T-helper 2 cell treated with Interferon-gamma antibody and Interleukin-4, amounts not matched to agents 5 μg/mL and 100 μg/mL, for 36 hours (primary cell): ENCODE results near the gene IP6K3.

Experiments
- DNase-seq: peaks from one replicate; pipeline ENCODE4 v3.0.0; 2021; ENCODE audit warnings: low spot score
- H3K27ac Mint-ChIP-seq: one replicate; pipeline ENCODE4 v1.8.0; 2021; ENCODE audit warnings: mild to moderate bottlenecking, mixed read lengths
- H3K27me3 Mint-ChIP-seq: one replicate; pipeline ENCODE4 v1.8.0; 2021; ENCODE audit warnings: low read depth, mixed read lengths
- H3K36me3 Mint-ChIP-seq: one replicate; pipeline ENCODE4 v1.8.0; 2021; ENCODE audit warnings: low read depth, mixed read lengths
- H3K4me1 Mint-ChIP-seq: one replicate; pipeline ENCODE4 v1.8.0; 2021; ENCODE audit warnings: low read depth, mixed read lengths
- H3K4me3 Mint-ChIP-seq: one replicate; pipeline ENCODE4 v1.8.0; 2022; ENCODE audit warnings: mild to moderate bottlenecking, moderate library complexity, mixed read lengths
- H3K9me3 Mint-ChIP-seq: one replicate; pipeline ENCODE4 v1.8.0; 2021; ENCODE audit warnings: mixed read lengths

IP6K3 gene

GRCh38 chr6:33732817-33733708 lies 13.6 kb downstream of the IP6K3 start:
- DNase-seq: no peak
- no peak overlapping the region for H3K27ac Mint-ChIP-seq
- H3K36me3 Mint-ChIP-seq: no peaks in the 10 kb centered on the region
- no peaks in the 10 kb centered on the region for H3K4me1 Mint-ChIP-seq
- no peak overlapping the region for H3K4me3 Mint-ChIP-seq
- no peaks in the 10 kb centered on the region for H3K9me3 Mint-ChIP-seq
- H3K27me3 Mint-ChIP-seq: no peaks in the 10 kb centered on the region

GRCh38 chr6:33732385-33732784 lies 14.3 kb downstream of the IP6K3 start:
- Mint-ChIP-seq H3K27me3 (no peaks in the 10 kb centered on the region), H3K4me1 (no peaks in the 10 kb centered on the region), H3K36me3 (no peaks in the 10 kb centered on the region), H3K27ac (no peak overlapping the region), H3K4me3 (no peak overlapping the region), H3K9me3 (no peaks in the 10 kb centered on the region)
- DNase-seq: no peak

- Mint-ChIP-seq H3K27me3 (no peaks in the 10 kb centered on the region), H3K9me3 (no peaks in the 10 kb centered on the region), H3K27ac (no peak overlapping the region), H3K36me3 (no peaks in the 10 kb centered on the region), H3K4me1 (no peaks in the 10 kb centered on the region), H3K4me3 (no peak overlapping the region)
- DNase-seq: no peak
These were observed 14.9 kb downstream of the IP6K3 start for GRCh38 chr6:33731751-33732282.

GRCh38 chr6:33731035-33731434 lies 15.7 kb downstream of the IP6K3 start:
- Mint-ChIP-seq H3K9me3 (no peaks in the 10 kb centered on the region), H3K4me3 (no peak overlapping the region)

GRCh38 chr6:33730611-33731010 lies 16.1 kb downstream of the IP6K3 start:
- peaks cover 1% of the 10 kb centered on the region for H3K27me3 Mint-ChIP-seq
- H3K27ac Mint-ChIP-seq: no peak overlapping the region
- H3K36me3 Mint-ChIP-seq: no peaks in the 10 kb centered on the region
- H3K9me3 Mint-ChIP-seq: no peaks in the 10 kb centered on the region
- H3K4me3 Mint-ChIP-seq: no peak overlapping the region
- H3K4me1 Mint-ChIP-seq: no peaks in the 10 kb centered on the region
- no peak for DNase-seq

More at GRCh38 chr6:33731035-33731434, 15.7 kb downstream of the IP6K3 start:
- Mint-ChIP-seq H3K4me1 (no peaks in the 10 kb centered on the region), H3K27me3 (no peaks in the 10 kb centered on the region), H3K27ac (no peak overlapping the region), H3K36me3 (no peaks in the 10 kb centered on the region)
- DNase-seq: no peak

- Mint-ChIP-seq H3K27ac (no peak overlapping the region), H3K4me3 (no peak overlapping the region), H3K4me1 (peaks cover 3% of the 10 kb centered on the region), H3K9me3 (no peaks in the 10 kb centered on the region), H3K27me3 (peaks cover 12% of the 10 kb centered on the region), H3K36me3 (no peaks in the 10 kb centered on the region)
- DNase-seq: no peak
These were observed 17.6 kb downstream of the IP6K3 start for GRCh38 chr6:33729059-33729458.

GRCh38 chr6:33728438-33728837 lies 18.3 kb downstream of the IP6K3 start:
- DNase-seq: no peak
- Mint-ChIP-seq H3K9me3 (no peaks in the 10 kb centered on the region), H3K27ac (no peak overlapping the region), H3K4me1 (peaks cover 3% of the 10 kb centered on the region), H3K27me3 (peaks cover 17% of the 10 kb centered on the region), H3K4me3 (no peak overlapping the region), H3K36me3 (no peaks in the 10 kb centered on the region)

- no peak overlapping the region for H3K27ac Mint-ChIP-seq
- peaks cover 20% of the 10 kb centered on the region for H3K27me3 Mint-ChIP-seq
- H3K4me1 Mint-ChIP-seq: peaks cover 3% of the 10 kb centered on the region
- DNase-seq: no peak
- no peaks in the 10 kb centered on the region for H3K36me3 Mint-ChIP-seq
- no peak overlapping the region for H3K4me3 Mint-ChIP-seq
- H3K9me3 Mint-ChIP-seq: no peaks in the 10 kb centered on the region
These were observed 18.8 kb downstream of the IP6K3 start for GRCh38 chr6:33727932-33728331.

- peaks cover 3% of the 10 kb centered on the region for H3K4me1 Mint-ChIP-seq
- no peaks in the 10 kb centered on the region for H3K9me3 Mint-ChIP-seq
- H3K27me3 Mint-ChIP-seq: peaks cover 27% of the 10 kb centered on the region
- no peak for DNase-seq
- H3K36me3 Mint-ChIP-seq: no peaks in the 10 kb centered on the region
- H3K27ac Mint-ChIP-seq: no peak overlapping the region
- no peak overlapping the region for H3K4me3 Mint-ChIP-seq
These were observed 19.6 kb downstream of the IP6K3 start for GRCh38 chr6:33727126-33727525.

GRCh38 chr6:33726696-33727095 lies 20.0 kb downstream of the IP6K3 start:
- peaks cover 3% of the 10 kb centered on the region for H3K4me1 Mint-ChIP-seq
- H3K9me3 Mint-ChIP-seq: no peaks in the 10 kb centered on the region
- peaks cover 29% of the 10 kb centered on the region for H3K27me3 Mint-ChIP-seq
- no peak for DNase-seq
- H3K4me3 Mint-ChIP-seq: no peak overlapping the region
- no peaks in the 10 kb centered on the region for H3K36me3 Mint-ChIP-seq
- no peak overlapping the region for H3K27ac Mint-ChIP-seq

- Mint-ChIP-seq H3K27me3 (peaks cover 29% of the 10 kb centered on the region), H3K4me3 (no peak overlapping the region), H3K36me3 (no peaks in the 10 kb centered on the region), H3K27ac (no peak overlapping the region), H3K4me1 (peaks cover 3% of the 10 kb centered on the region), H3K9me3 (no peaks in the 10 kb centered on the region)
- DNase-seq: no peak
These were observed 20.6 kb downstream of the IP6K3 start for GRCh38 chr6:33725891-33726673.

GRCh38 chr6:33725222-33725621 lies 21.5 kb downstream of the IP6K3 start:
- Mint-ChIP-seq H3K4me3 (no peak overlapping the region), H3K27ac (no peak overlapping the region), H3K27me3 (peaks cover 35% of the 10 kb centered on the region)

GRCh38 chr6:33724102-33725023 lies 22.3 kb downstream of the IP6K3 start:
- Mint-ChIP-seq H3K36me3 (no peaks in the 10 kb centered on the region), H3K4me1 (peaks cover 3% of the 10 kb centered on the region), H3K27me3 (peaks cover 41% of the 10 kb centered on the region), H3K4me3 (no peak overlapping the region), H3K9me3 (no peaks in the 10 kb centered on the region), H3K27ac (no peak overlapping the region)
- DNase-seq: no peak

More at GRCh38 chr6:33725222-33725621, 21.5 kb downstream of the IP6K3 start:
- Mint-ChIP-seq H3K36me3 (no peaks in the 10 kb centered on the region), H3K4me1 (peaks cover 3% of the 10 kb centered on the region), H3K9me3 (no peaks in the 10 kb centered on the region)
- no peak for DNase-seq
